Smooth muscle cell (in vitro differentiated cells): Measurements from ENCODE around the gene KLHL4. TPM values are rescaled to one million over a fixed set of nuclear protein-coding genes. Genes with fewer than 3 reads are reported as not detected.
"Not testable (repeated sequence)": the region's sequence is repeated elsewhere in the genome, so short reads cannot be mapped to it uniquely, and the experiment has no call there.

Experiments used
- DNase-seq: peaks from one replicate; lab custom pipeline; 2025; ENCODE audit not compliant: unreplicated experiment; lab: John Stamatoyannopoulos, UW
- H2AFZ ChIP-seq: fragments of 200-600 bp; sonication (generic); 2 replicates; pipeline ENCODE4 v1.6.0; 2016; ENCODE audit warnings: antibody characterized with exemption, low read depth, mild to moderate bottlenecking
- H3F3A ChIP-seq: fragments of 200-600 bp; sonication (generic); 2 replicates; pipeline ENCODE4 v1.6.0; 2017; ENCODE audit warnings: antibody characterized with exemption, low read depth
- H3K27ac ChIP-seq: fragments of 200-600 bp; sonication (generic); 2 replicates; pipeline ENCODE4 v1.5.1; 2016; ENCODE audit warnings: low read depth, mild to moderate bottlenecking
- H3K27me3 ChIP-seq: fragments of 200-600 bp; sonication (generic); 2 replicates; pipeline ENCODE4 v1.6.1; 2016; ENCODE audit warnings: low read depth, mild to moderate bottlenecking
- H3K36me3 ChIP-seq: fragments of 200-600 bp; sonication (generic); 2 replicates; pipeline ENCODE4 v1.5.1; 2016; ENCODE audit warnings: low read depth
- H3K4me1 ChIP-seq: fragments of 200-600 bp; sonication (generic); 2 replicates; pipeline ENCODE4 v1.5.1; 2016; ENCODE audit warnings: low read depth
- H3K4me2 ChIP-seq: fragments of 200-600 bp; sonication (generic); 2 replicates; pipeline ENCODE4 v1.6.0; 2016; ENCODE audit warnings: mild to moderate bottlenecking
- H3K4me3 ChIP-seq: fragments of 200-600 bp; sonication (generic); 2 replicates; pipeline ENCODE4 v1.5.1; 2016; ENCODE audit warnings: mild to moderate bottlenecking
- H3K79me2 ChIP-seq: fragments of 200-600 bp; sonication (generic); 2 replicates; pipeline ENCODE4 v1.6.0; 2016; ENCODE audit warnings: low read depth, mild to moderate bottlenecking
- H3K9ac ChIP-seq: fragments of 200-600 bp; sonication (generic); 2 replicates; pipeline ENCODE4 v1.6.0; 2016; ENCODE audit warnings: low read depth
- H3K9me3 ChIP-seq: fragments of 200-600 bp; sonication (generic); replicated peaks from 2 replicates; pipeline ENCODE4 v1.5.1; 2016; ENCODE audit warnings: low read depth
- H4K20me1 ChIP-seq: fragments of 200-600 bp; sonication (generic); 2 replicates; pipeline ENCODE4 v1.6.0; 2016; ENCODE audit warnings: low read depth
- WGBS: methylation state at CpG from one replicate; pipeline ENCODE4 v1.1.7; 2016; ENCODE audit warnings: low lambda C conversion rate; 5-methylcytosine and 5-hydroxymethylcytosine counted together
- polyA plus RNA-seq: library from polyadenylated mRNA; unstranded; fragments of >200 nt; fragmentation: Nextera tagmentation; extraction: Ambion mirVana; gene quantifications from 2 replicates; pipeline ENCODE4 v1.2.1, GENCODE V29; 2016
- total RNA-seq: library from RNA; depleted of rRNA; stranded (reverse); fragments of >200 nt; gene quantifications from 2 replicates; pipeline ENCODE4 v1.2.3, GENCODE V29; 2014
- TF ChIP-seq, protein P1 (sequence below): fragments of 200-600 bp; sonication (generic); IDR thresholded peaks from 2 replicates; pipeline ENCODE4 v1.5.1; 2017; ENCODE audit warnings: borderline replicate concordance, mild to moderate bottlenecking, antibody characterized with exemption; ENCODE audit not compliant: insufficient read depth, poor library complexity, severe bottlenecking

The KLHL4 gene
- total and polyA plus RNA-seq, 2 experiments from 2014 or later, result 10.7 to 13.5 TPM

DNA sequence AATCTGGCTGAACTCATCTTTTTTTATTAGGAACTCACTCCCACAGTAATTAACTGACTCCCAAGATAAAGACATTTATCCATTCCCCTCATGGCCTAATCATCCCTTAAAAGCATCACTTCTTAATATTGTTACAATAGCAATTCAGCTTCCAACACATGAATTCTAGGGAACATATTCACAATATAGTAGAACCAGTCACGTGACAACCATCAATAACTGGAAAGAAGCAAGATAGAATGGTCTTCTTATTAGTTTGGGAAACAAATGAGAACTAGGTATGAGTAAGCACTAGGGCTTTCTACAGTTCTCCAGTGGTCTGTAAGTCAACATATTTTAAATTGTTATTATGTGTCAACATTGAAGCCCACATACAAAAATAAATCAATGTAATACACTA is 170.1 kb downstream of the KLHL4 start:
- no peak overlapping the region for H3K27ac ChIP-seq
- H3F3A ChIP-seq, result no peaks in the 10 kb centered on the region
- 75% methylated on average over 1 of the region's 1 CpG for WGBS
- no peaks in the 10 kb centered on the region for H3K36me3 ChIP-seq
- no peaks in the 10 kb centered on the region for H3K27me3 ChIP-seq
- no peaks in the 10 kb centered on the region for H3K79me2 ChIP-seq
- H3K4me1 ChIP-seq, result no peaks in the 10 kb centered on the region
- TF ChIP-seq, protein P1, sequence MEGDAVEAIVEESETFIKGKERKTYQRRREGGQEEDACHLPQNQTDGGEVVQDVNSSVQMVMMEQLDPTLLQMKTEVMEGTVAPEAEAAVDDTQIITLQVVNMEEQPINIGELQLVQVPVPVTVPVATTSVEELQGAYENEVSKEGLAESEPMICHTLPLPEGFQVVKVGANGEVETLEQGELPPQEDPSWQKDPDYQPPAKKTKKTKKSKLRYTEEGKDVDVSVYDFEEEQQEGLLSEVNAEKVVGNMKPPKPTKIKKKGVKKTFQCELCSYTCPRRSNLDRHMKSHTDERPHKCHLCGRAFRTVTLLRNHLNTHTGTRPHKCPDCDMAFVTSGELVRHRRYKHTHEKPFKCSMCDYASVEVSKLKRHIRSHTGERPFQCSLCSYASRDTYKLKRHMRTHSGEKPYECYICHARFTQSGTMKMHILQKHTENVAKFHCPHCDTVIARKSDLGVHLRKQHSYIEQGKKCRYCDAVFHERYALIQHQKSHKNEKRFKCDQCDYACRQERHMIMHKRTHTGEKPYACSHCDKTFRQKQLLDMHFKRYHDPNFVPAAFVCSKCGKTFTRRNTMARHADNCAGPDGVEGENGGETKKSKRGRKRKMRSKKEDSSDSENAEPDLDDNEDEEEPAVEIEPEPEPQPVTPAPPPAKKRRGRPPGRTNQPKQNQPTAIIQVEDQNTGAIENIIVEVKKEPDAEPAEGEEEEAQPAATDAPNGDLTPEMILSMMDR, result no peak
- DNase-seq, result no peak
- H2AFZ ChIP-seq, result no peak overlapping the region
- no peak overlapping the region for H3K4me3 ChIP-seq
- H3K9ac ChIP-seq, result no peak overlapping the region
- no peaks in the 10 kb centered on the region for H3K9me3 ChIP-seq
- no peak overlapping the region for H3K4me2 ChIP-seq
- no peaks in the 10 kb centered on the region for H4K20me1 ChIP-seq

DNA sequence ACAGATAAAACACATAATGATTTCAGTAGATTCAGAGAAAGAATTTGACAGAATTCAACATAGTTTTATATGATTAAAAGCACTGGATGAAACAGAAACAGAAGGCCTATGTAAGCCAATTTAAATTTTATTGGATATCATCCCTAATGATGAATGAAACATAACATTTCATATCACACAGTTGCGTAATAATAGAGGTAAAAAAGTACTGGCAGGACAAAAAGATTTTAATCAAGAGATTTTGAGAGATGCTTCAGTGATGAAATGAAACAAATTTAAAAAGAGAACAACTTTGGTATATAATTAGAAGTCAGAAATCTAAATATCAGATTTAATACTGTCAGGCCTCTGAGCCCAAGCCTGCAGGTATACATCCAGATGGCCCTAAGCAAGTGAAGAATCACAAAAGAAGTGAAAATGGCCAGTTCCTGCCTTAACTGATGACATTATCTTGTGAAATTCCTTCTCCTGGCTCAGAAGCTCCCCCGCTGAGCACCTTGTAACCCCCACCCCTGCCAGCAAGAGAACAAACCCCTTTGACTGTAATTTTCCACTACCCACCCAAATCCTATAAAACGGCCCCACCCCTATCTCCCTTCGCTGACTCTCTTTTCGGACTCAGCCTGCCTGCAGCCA is 170.6 kb downstream of the KLHL4 start:
- WGBS, result 84% methylated on average over 5 of the region's 5 CpGs

DNA sequence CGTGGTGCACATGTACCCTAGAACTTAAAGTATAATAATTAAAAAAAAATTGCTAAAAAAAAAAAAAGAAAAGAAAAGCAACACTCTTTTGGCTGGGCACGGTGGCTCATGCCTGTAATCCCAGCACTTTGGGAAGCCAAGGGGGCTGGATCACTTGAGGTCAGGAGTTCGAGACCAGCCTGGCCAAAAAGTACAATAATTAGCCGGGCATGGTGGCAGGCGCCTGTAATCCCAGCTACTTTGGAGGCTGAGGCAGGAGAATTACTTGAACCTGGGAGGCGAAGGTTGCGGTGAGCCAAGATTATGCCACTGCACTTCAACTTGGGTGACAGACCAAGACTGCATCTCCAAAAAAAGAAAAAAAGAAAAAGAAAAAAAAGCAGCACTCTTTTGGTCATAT is 171.6 kb downstream of the KLHL4 start:
- H3K36me3 ChIP-seq, H2AFZ ChIP-seq, DNase-seq, H3K79me2 ChIP-seq, H3F3A ChIP-seq, H3K9me3 ChIP-seq, H3K4me1 ChIP-seq, H3K4me2 ChIP-seq, H4K20me1 ChIP-seq, H3K4me3 ChIP-seq, H3K27me3 ChIP-seq, H3K9ac ChIP-seq, H3K27ac ChIP-seq: not testable (repeated sequence)
- WGBS, result 95% methylated on average over 7 of the region's 7 CpGs

More for the DNA sequence above, 170.6 kb downstream of the KLHL4 start:
- not testable (repeated sequence) for H3K36me3 ChIP-seq, H4K20me1 ChIP-seq, H3K27me3 ChIP-seq, H3K4me3 ChIP-seq, H3K9me3 ChIP-seq, H3K4me1 ChIP-seq, DNase-seq, H3K27ac ChIP-seq, H3F3A ChIP-seq, H3K4me2 ChIP-seq, H2AFZ ChIP-seq, H3K79me2 ChIP-seq, H3K9ac ChIP-seq

DNA sequence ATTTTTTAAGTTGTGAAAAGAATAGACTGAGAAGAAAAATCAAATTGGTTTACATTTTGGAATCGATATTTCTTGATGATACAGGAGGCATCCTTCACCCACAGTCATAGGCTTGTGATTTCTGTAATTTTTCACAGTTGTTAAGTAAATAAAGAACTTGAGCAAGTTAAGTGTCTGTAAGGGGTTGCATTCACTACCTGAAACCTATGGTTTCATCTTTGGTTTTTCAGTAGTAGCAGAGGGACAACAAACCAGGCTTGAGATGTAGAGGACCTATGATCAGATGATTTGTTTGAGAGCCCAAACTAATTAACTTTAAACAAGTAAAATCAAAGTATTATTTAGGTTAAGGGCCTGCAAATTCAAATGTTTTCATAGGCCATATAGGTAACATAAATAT is 175.6 kb downstream of the KLHL4 start:
- Histone ChIP-seq H4K20me1 (no peaks in the 10 kb centered on the region), H3K36me3 (no peaks in the 10 kb centered on the region), H2AFZ (no peak overlapping the region), H3K9ac (no peak overlapping the region), H3K4me2 (no peak overlapping the region), H3K4me3 (no peak overlapping the region), H3K4me1 (no peaks in the 10 kb centered on the region), H3K79me2 (no peaks in the 10 kb centered on the region), H3F3A (no peaks in the 10 kb centered on the region), H3K27ac (no peak overlapping the region), H3K9me3 (no peaks in the 10 kb centered on the region), H3K27me3 (no peaks in the 10 kb centered on the region)
- 90% methylated on average over 1 of the region's 1 CpG for WGBS
- DNase-seq, result no peak
- TF ChIP-seq, protein P1, result no peak

DNA sequence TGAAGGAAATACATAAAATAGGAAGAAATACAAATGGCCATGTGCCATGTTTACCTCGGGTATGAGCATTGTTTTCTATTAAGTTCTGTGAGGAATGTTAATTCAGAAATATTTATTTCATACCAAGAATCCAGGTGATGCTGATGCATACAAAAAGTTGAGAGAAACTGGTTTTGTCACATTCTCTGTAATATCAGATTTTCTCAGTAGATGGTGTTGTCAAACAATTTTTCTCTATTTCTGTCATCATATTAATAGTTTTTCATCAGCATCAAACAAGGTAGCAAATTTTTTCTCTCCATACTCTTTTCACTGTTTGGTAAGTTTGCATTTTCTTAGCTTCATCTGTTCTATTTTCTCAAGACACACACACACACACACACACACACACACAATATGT is 179.8 kb downstream of the KLHL4 start:
- H3K9ac ChIP-seq, result no peak overlapping the region
- WGBS, result 92% methylated on average over 1 of the region's 1 CpG
- TF ChIP-seq, protein P1, result no peak

More for the DNA sequence above, 179.8 kb downstream of the KLHL4 start:
- Histone ChIP-seq H3K9me3 (no peaks in the 10 kb centered on the region), H2AFZ (no peak overlapping the region), H3K79me2 (no peaks in the 10 kb centered on the region), H4K20me1 (no peaks in the 10 kb centered on the region), H3F3A (no peaks in the 10 kb centered on the region), H3K36me3 (no peaks in the 10 kb centered on the region), H3K4me2 (no peak overlapping the region), H3K27ac (no peak overlapping the region), H3K4me1 (no peaks in the 10 kb centered on the region), H3K27me3 (no peaks in the 10 kb centered on the region), H3K4me3 (no peak overlapping the region)
- DNase-seq, result no peak
